ENCODE measurements around the gene SAMD7.

DNA sequence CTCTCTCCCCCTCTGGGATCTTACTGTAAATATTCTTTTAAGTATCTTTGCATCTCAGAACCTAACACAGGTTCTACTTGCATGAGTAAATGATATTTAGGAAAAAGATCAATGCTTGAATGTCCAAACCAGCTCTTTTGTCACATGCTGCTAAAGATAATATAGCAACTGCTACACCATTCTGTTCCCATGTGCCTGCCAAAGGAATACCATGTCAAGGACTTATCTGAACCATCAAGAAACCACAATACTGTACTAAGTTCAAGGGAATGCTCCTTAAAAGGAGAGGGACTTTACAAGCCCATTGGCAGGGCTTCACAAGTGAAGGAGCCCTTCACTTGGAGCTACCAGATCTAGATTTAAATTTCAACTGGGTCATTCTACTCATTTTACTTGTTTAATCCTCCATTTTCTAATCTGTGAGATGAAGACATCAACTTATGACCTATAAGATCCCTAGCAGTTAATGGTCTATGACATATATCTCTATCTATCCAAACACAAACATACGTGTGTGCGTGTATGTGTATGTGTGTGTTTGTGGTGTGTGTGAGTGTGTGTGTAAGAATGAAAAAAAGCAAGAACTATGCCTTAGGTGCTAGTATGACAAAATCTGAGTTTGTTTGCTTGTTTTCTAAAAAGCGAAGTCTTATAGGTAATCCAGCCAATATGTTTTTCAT, 42.2 kb downstream of the SAMD7 start:
- no peak for TF ChIP-seq CTCF (conservative IDR thresholded peaks at IDR 0.05; ENCODE audit: low read length)
- TF ChIP-seq EZH2phosphoT487 (IDR thresholded peaks at IDR 0.05; ENCODE audit: borderline replicate concordance, low read depth, low read length): no peak

Measured in OCI-LY7 (cell line).